ENCODE data around the gene GLIS1. TPM values are rescaled to one million over a fixed set of nuclear protein-coding genes. Genes with fewer than 3 reads are reported as not detected.
A peak's percentile ranks its signal among the peaks of the same experiment; 100 is the strongest.

GLIS1 gene
- polyA plus RNA-seq, 3 donors = not detected

DNA sequence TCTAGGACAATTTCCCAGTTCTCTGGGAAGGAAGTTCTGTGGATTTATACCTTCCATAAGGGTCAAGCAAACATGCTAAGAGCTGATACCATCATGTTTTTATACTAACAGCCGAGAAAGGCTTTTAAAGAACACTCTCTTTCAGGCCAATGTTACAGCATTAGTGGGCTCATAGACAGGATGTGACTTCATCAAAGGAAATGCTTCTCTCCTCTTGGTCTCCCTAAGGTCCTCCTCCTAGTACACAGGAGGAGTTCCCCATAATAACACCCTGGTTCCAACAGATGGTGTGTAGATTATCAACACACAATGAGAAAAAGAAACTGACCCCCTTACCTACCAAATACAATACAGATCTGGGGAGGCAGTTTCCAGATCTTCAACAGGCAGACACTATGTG lies 26.7 kb upstream of the GLIS1 start:
- H3K9ac ChIP-seq (ENCODE audit: insufficient read depth, low read length, poor library complexity, severe bottlenecking) = no peak overlapping the region
- TF ChIP-seq, protein P1, sequence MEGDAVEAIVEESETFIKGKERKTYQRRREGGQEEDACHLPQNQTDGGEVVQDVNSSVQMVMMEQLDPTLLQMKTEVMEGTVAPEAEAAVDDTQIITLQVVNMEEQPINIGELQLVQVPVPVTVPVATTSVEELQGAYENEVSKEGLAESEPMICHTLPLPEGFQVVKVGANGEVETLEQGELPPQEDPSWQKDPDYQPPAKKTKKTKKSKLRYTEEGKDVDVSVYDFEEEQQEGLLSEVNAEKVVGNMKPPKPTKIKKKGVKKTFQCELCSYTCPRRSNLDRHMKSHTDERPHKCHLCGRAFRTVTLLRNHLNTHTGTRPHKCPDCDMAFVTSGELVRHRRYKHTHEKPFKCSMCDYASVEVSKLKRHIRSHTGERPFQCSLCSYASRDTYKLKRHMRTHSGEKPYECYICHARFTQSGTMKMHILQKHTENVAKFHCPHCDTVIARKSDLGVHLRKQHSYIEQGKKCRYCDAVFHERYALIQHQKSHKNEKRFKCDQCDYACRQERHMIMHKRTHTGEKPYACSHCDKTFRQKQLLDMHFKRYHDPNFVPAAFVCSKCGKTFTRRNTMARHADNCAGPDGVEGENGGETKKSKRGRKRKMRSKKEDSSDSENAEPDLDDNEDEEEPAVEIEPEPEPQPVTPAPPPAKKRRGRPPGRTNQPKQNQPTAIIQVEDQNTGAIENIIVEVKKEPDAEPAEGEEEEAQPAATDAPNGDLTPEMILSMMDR (IDR thresholded peaks at IDR 0.05) = no peak
- H3K27me3 Mint-ChIP-seq (ENCODE audit: low read depth in 3 of 3) = no peaks in the 10 kb centered on the region
- H4K20me1 ChIP-seq (ENCODE audit: insufficient read depth, low read length) = no peaks in the 10 kb centered on the region
- H3K4me3 Mint-ChIP-seq = no peak overlapping the region
- peaks cover 28 to 40% of the 10 kb centered on the region in 2 donors for H3K36me3 Mint-ChIP-seq
- intact Hi-C loops (cut with micrococcal nuclease) = no loop called here
- peaks cover 1% of the 10 kb centered on the region for H3K4me1 Mint-ChIP-seq
- peaks cover 0 to 3% (median 1%) of the 10 kb centered on the region in 7 donors for H3K9me3 Mint-ChIP-seq
- no peaks in the 10 kb centered on the region for H3K4me1 ChIP-seq (ENCODE audit: control insufficient read depth in 1 of 2, insufficient read depth in 2 of 2, low read length in 2 of 2)
- H3K27ac Mint-ChIP-seq = peak overlapping the region in 1 of 7 donors; percentile 18
- no CpG with 5 or more reads among the region's 1 CpG for WGBS (ENCODE audit: insufficient coverage)
- H3K4me2 ChIP-seq (replicated peaks; ENCODE audit: extremely low read depth, low read length, poor library complexity, severe bottlenecking) = no peak overlapping the region
- no peaks in the 10 kb centered on the region for H3K9me3 ChIP-seq (replicated peaks in 1 of 2; ENCODE audit: control insufficient read depth in 1 of 2, insufficient read depth in 1 of 2, low read length in 2 of 2)
- H3K36me3 ChIP-seq (replicated peaks in 1 of 2; ENCODE audit: control insufficient read depth in 1 of 2, insufficient read depth in 2 of 2, low read length in 2 of 2) = peaks cover 22 to 40% of the 10 kb centered on the region in 2 donors
- DNase-seq = no peak
- no peak overlapping the region for H3K27ac ChIP-seq (ENCODE audit: low read depth in 1 of 2, low read length in 2 of 2)
- no peak overlapping the region for H3K4me3 ChIP-seq (replicated peaks in 1 of 3; ENCODE audit: low read depth in 2 of 3, low read length in 3 of 3)
- no peaks in the 10 kb centered on the region for H3K79me2 ChIP-seq (ENCODE audit: insufficient read depth, low read length)
- no peaks in the 10 kb centered on the region for H3K27me3 ChIP-seq (ENCODE audit: control insufficient read depth in 2 of 2, insufficient read depth in 2 of 2, low read length in 2 of 2)
- H2AFZ ChIP-seq (ENCODE audit: insufficient read depth, low read depth, low read length, poor library complexity, severe bottlenecking) = no peak overlapping the region

DNA sequence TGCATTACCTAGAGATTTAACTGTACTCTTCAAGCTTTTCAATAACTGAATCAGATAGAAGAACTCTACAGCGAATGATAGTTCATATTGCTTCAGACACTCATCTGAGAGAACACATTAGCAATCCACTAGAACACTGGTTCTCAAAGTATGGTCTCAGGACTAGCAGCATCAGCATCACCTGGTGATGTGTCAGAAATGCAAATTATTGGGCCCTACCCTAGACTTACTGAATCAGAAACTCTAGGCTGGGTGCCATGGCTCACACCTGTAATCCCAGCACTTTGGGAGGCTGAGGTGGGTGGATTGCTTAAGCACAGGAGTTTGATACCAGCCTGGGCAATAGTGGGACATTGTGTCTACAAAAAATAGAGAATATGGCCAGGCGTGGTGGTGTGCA lies 24.9 kb upstream of the GLIS1 start:
- WGBS (ENCODE audit: insufficient coverage) = 100% methylated on average over 2 of the region's 2 CpGs
- peaks cover 0 to 4% (median 1%) of the 10 kb centered on the region in 7 donors for H3K9me3 Mint-ChIP-seq
- H3K4me3 Mint-ChIP-seq = no peak overlapping the region

More for the DNA sequence above, 24.9 kb upstream of the GLIS1 start:
- Histone ChIP-seq H3K36me3 (replicated peaks in 1 of 2; ENCODE audit: control insufficient read depth in 1 of 2, insufficient read depth in 2 of 2, low read length in 2 of 2) (peaks cover 14 to 28% of the 10 kb centered on the region in 2 donors), H3K4me3 (replicated peaks in 1 of 3; ENCODE audit: low read depth in 2 of 3, low read length in 3 of 3) (no peak overlapping the region), H2AFZ (ENCODE audit: insufficient read depth, low read depth, low read length, poor library complexity, severe bottlenecking) (no peak overlapping the region), H4K20me1 (ENCODE audit: insufficient read depth, low read length) (no peaks in the 10 kb centered on the region), H3K27ac (ENCODE audit: low read depth in 1 of 2, low read length in 2 of 2) (no peak overlapping the region), H3K4me1 (ENCODE audit: control insufficient read depth in 1 of 2, insufficient read depth in 2 of 2, low read length in 2 of 2) (no peaks in the 10 kb centered on the region), H3K4me2 (replicated peaks; ENCODE audit: extremely low read depth, low read length, poor library complexity, severe bottlenecking) (no peak overlapping the region), H3K27me3 (ENCODE audit: control insufficient read depth in 2 of 2, insufficient read depth in 2 of 2, low read length in 2 of 2) (no peaks in the 10 kb centered on the region), H3K79me2 (ENCODE audit: insufficient read depth, low read length) (no peaks in the 10 kb centered on the region), H3K9ac (ENCODE audit: insufficient read depth, low read length, poor library complexity, severe bottlenecking) (no peak overlapping the region), H3K9me3 (replicated peaks in 1 of 2; ENCODE audit: control insufficient read depth in 1 of 2, insufficient read depth in 1 of 2, low read length in 2 of 2) (no peaks in the 10 kb centered on the region)
- Mint-ChIP-seq H3K27ac (no peak overlapping the region), H3K4me1 (peaks cover 1% of the 10 kb centered on the region), H3K36me3 (peaks cover 20 to 29% of the 10 kb centered on the region in 2 donors), H3K27me3 (ENCODE audit: low read depth in 3 of 3) (peaks cover 0 to 2% (median 0%) of the 10 kb centered on the region in 3 donors)
- intact Hi-C loops (cut with micrococcal nuclease) = no loop called here
- DNase-seq = no peak
- TF ChIP-seq, protein P1 (IDR thresholded peaks at IDR 0.05) = no peak
